ENCODE data around the gene MEGF9.

DNA sequence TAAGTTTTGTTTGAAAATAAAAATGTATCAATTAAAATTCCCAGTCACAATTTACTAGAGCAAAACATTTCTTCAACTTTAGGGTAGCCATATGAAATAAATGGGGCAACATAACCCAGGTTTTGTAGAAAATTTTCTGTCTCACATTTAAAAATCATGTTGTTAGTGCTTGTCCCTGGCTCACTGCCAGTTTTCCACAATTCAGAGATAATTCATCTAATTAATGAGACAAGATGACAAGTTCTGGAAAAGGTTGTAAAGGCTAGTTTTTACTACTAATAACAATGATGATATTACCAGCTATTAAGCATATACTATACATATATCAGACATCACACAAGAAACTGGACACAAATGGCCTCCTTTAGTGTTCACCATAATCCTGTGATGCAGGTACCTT is 45.9 kb downstream of the MEGF9 start:
- TF ChIP-seq, protein P1, sequence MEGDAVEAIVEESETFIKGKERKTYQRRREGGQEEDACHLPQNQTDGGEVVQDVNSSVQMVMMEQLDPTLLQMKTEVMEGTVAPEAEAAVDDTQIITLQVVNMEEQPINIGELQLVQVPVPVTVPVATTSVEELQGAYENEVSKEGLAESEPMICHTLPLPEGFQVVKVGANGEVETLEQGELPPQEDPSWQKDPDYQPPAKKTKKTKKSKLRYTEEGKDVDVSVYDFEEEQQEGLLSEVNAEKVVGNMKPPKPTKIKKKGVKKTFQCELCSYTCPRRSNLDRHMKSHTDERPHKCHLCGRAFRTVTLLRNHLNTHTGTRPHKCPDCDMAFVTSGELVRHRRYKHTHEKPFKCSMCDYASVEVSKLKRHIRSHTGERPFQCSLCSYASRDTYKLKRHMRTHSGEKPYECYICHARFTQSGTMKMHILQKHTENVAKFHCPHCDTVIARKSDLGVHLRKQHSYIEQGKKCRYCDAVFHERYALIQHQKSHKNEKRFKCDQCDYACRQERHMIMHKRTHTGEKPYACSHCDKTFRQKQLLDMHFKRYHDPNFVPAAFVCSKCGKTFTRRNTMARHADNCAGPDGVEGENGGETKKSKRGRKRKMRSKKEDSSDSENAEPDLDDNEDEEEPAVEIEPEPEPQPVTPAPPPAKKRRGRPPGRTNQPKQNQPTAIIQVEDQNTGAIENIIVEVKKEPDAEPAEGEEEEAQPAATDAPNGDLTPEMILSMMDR (IDR thresholded peaks at IDR 0.05; ENCODE audit: poor library complexity), result no peak
- TF ChIP-seq EZH2 (IDR thresholded peaks at IDR 0.05; ENCODE audit: borderline replicate concordance) (no peak), EZH2phosphoT487 (IDR thresholded peaks at IDR 0.05; ENCODE audit: low read depth, severe bottlenecking, unreplicated experiment) (no peak)
